ENCODE measurements around the gene GOLGA8S. TPM values are rescaled to one million over a fixed set of nuclear protein-coding genes. Genes with fewer than 3 reads are reported as not detected.
"Not testable (repeated sequence)": the region's sequence is repeated elsewhere in the genome, so short reads cannot be mapped to it uniquely, and the experiment has no call there.

The GOLGA8S gene
- total and polyA plus RNA-seq, 2 experiments from 2014 or later: 0.05 TPM; not detected in 1

DNA sequence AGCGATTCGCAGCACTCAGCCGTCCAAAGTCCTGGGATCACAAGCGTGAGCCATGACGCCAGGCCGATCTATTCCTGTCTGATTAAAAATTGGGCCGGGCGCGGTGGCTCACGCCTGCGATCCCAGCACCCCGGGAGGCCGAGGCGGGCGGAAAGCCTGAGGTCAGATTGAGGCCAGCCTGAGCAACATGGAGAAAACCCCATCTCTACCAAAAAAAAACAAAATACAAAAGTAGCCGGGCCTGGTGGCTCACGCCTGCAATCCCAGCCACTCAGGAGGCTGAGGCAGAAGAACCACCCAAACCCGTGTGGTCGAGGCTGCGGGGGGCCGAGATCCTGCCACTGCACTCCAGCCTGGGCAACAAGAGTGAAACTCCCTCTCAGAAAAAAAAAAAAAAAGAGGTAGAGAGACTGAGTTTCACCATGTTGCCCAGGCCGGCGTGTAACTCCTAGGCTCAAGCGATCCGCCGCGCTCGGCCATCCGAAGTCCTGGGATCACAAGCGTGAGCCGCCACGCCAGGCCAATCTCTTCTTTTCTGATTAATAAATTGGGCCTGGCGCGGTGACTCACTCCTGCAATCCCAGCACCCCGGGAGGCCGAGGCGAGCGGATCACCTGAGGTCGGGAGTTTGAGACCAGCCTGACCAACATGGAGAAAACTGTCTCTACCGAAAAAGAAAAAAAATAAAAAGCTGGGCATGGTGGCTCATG is 18.5 kb downstream of the GOLGA8S start:
- peaks cover 10% of the 10 kb centered on the region for H3K9me3 Mint-ChIP-seq
- not testable (repeated sequence) for H2AFZ ChIP-seq

DNA sequence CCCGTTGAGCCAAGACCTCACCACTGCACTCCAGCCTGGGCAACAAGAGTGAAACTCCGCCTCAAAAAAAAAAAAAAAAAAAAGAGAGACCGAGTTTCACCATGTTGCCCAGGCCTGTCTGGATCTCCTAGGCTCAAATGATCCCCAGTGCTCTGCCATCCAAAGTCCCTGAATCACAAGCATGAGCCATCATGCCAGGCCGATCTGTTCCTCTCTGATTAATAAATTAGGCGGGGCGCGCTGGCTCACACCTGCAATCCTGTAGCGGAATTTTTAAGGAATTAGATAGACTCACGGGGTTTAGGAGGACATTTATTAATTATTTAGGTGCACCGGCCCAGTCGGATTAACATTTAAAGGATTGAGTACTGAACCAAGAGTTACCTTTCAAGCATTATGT is 19.7 kb downstream of the GOLGA8S start:
- H3K4me1 ChIP-seq (ENCODE audit: insufficient read depth); H3K4me1 Mint-ChIP-seq; H3K4me3 ChIP-seq; H3K27me3 ChIP-seq (ENCODE audit: insufficient read depth); H3K27me3 Mint-ChIP-seq (ENCODE audit: insufficient read depth, low read depth, poor library complexity); H3K79me2 ChIP-seq (replicated peaks; ENCODE audit: insufficient read depth); H3K27ac Mint-ChIP-seq; H4K20me1 ChIP-seq (replicated peaks; ENCODE audit: insufficient read depth); H2AFZ ChIP-seq; H3K27ac ChIP-seq (ENCODE audit: low read depth); DNase-seq (ENCODE audit: low spot score); H3K36me3 Mint-ChIP-seq (ENCODE audit: low read depth); ATAC-seq; H3K9me2 ChIP-seq (ENCODE audit: insufficient read depth); H3F3A ChIP-seq (replicated peaks; ENCODE audit: low read depth); H3K4me2 ChIP-seq; H3K36me3 ChIP-seq (ENCODE audit: insufficient read depth); H3K4me3 Mint-ChIP-seq: not testable (repeated sequence)
- H3K9me3 Mint-ChIP-seq: peaks cover 10% of the 10 kb centered on the region

More for the DNA sequence above, 18.5 kb downstream of the GOLGA8S start:
- H3K4me1 Mint-ChIP-seq; H3K27ac ChIP-seq (ENCODE audit: low read depth); H3K4me1 ChIP-seq (ENCODE audit: insufficient read depth); H3K36me3 Mint-ChIP-seq (ENCODE audit: low read depth); H3K79me2 ChIP-seq (replicated peaks; ENCODE audit: insufficient read depth); H3K27me3 Mint-ChIP-seq (ENCODE audit: insufficient read depth, low read depth, poor library complexity); H3K4me3 ChIP-seq; H4K20me1 ChIP-seq (replicated peaks; ENCODE audit: insufficient read depth); H3K4me3 Mint-ChIP-seq; H3K27ac Mint-ChIP-seq; H3K36me3 ChIP-seq (ENCODE audit: insufficient read depth); H3K4me2 ChIP-seq; H3K9me2 ChIP-seq (ENCODE audit: insufficient read depth); ATAC-seq; DNase-seq (ENCODE audit: low spot score); H3K27me3 ChIP-seq (ENCODE audit: insufficient read depth); H3F3A ChIP-seq (replicated peaks; ENCODE audit: low read depth): not testable (repeated sequence)

DNA sequence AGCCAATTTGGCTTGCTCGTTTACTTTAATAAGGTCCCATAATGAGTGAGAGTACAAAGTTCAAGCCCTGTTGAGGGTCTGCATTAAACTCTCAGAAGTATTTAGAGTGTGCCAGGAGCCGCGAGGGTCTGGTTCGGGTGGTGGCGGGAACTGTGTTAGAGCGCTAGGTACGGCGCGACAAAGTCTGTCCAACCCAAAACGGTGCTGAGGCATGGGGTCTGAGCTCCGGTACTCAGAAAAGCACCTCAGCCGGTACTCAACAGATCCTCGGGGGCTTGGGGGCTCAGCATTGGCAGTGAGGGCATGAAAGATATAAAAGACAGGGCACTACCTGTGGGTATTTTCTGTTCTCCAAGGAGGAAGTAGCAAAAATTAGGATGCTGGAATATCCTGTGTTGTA is 24.4 kb downstream of the GOLGA8S start:
- ATAC-seq; H3K27me3 Mint-ChIP-seq (ENCODE audit: insufficient read depth, low read depth, poor library complexity); H3K4me2 ChIP-seq; H2AFZ ChIP-seq; H3K9me2 ChIP-seq (ENCODE audit: insufficient read depth); H3K4me3 Mint-ChIP-seq; DNase-seq (ENCODE audit: low spot score); H3K4me3 ChIP-seq; H3K27me3 ChIP-seq (ENCODE audit: insufficient read depth); H3K79me2 ChIP-seq (replicated peaks; ENCODE audit: insufficient read depth); H4K20me1 ChIP-seq (replicated peaks; ENCODE audit: insufficient read depth); H3K36me3 Mint-ChIP-seq (ENCODE audit: low read depth); H3K27ac Mint-ChIP-seq; H3K27ac ChIP-seq (ENCODE audit: low read depth); H3K4me1 ChIP-seq (ENCODE audit: insufficient read depth); H3K4me1 Mint-ChIP-seq; H3K9me3 Mint-ChIP-seq; H3F3A ChIP-seq (replicated peaks; ENCODE audit: low read depth); H3K36me3 ChIP-seq (ENCODE audit: insufficient read depth): not testable (repeated sequence)

DNA sequence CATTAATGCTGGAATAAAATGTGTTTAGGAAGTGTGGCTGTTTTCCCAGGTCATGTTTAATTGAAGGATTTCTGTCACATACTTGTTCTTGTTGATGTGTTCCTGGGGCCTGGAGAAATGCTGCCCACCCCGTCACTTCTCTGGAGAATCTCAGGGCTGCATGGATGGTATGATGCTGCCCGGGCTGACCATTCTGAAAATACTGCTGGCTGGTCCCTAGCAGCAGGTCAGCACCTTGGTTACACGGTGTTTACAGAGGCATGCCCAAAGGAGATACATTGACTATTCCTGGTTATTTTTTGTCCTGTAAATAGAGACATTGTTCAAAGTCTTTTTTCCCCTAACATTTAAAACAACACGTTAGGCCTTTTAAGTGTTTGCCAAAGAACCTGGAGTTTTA is 26.2 kb downstream of the GOLGA8S start:
- H3K27ac Mint-ChIP-seq; H3K27me3 ChIP-seq (ENCODE audit: insufficient read depth); H4K20me1 ChIP-seq (replicated peaks; ENCODE audit: insufficient read depth); H3K9me2 ChIP-seq (ENCODE audit: insufficient read depth); H3K4me3 ChIP-seq; H3K27me3 Mint-ChIP-seq (ENCODE audit: insufficient read depth, low read depth, poor library complexity); H3F3A ChIP-seq (replicated peaks; ENCODE audit: low read depth); H3K36me3 Mint-ChIP-seq (ENCODE audit: low read depth); H3K27ac ChIP-seq (ENCODE audit: low read depth); H3K4me2 ChIP-seq; H3K4me1 ChIP-seq (ENCODE audit: insufficient read depth); ATAC-seq; H2AFZ ChIP-seq; H3K79me2 ChIP-seq (replicated peaks; ENCODE audit: insufficient read depth); H3K36me3 ChIP-seq (ENCODE audit: insufficient read depth); DNase-seq (ENCODE audit: low spot score); H3K4me3 Mint-ChIP-seq; H3K4me1 Mint-ChIP-seq: not testable (repeated sequence)
- peaks cover 14% of the 10 kb centered on the region for H3K9me3 Mint-ChIP-seq

DNA sequence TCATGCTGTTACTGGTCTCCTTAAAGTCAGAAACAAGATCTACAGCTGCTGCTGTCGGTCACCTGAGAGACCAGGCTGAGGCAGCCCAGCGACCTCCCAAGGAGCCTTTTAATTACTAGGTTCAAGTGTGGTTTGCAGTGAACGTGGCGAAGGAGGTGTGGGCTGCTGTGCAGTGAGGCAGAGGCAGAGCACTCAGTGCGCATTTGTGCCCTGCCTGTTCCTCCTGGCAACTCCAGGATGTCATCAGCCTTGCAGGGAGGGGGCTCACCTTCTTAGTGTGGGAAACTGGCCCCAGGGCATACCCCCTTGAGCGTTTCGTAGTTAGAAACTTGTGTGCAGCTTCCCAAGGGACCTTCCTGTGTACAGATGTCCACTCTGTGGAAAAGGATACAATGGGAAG is 26.6 kb downstream of the GOLGA8S start:
- H3K36me3 ChIP-seq (ENCODE audit: insufficient read depth); H3F3A ChIP-seq (replicated peaks; ENCODE audit: low read depth); H3K36me3 Mint-ChIP-seq (ENCODE audit: low read depth); H3K79me2 ChIP-seq (replicated peaks; ENCODE audit: insufficient read depth); H4K20me1 ChIP-seq (replicated peaks; ENCODE audit: insufficient read depth); H3K4me1 ChIP-seq (ENCODE audit: insufficient read depth); H3K27ac ChIP-seq (ENCODE audit: low read depth); H3K27me3 ChIP-seq (ENCODE audit: insufficient read depth); H3K4me1 Mint-ChIP-seq; H3K4me2 ChIP-seq; H3K4me3 Mint-ChIP-seq; H3K27ac Mint-ChIP-seq; H3K27me3 Mint-ChIP-seq (ENCODE audit: insufficient read depth, low read depth, poor library complexity); H3K4me3 ChIP-seq; DNase-seq (ENCODE audit: low spot score); H3K9me2 ChIP-seq (ENCODE audit: insufficient read depth); H2AFZ ChIP-seq: not testable (repeated sequence)
- peak; percentile 36; the same call in 2 of the 3 replicates for ATAC-seq
- H3K9me3 Mint-ChIP-seq: peaks cover 17% of the 10 kb centered on the region
